ENCODE results near the gene SNX21.
"Not testable (repeated sequence)": the region's sequence is repeated elsewhere in the genome, so short reads cannot be mapped to it uniquely, and the experiment has no call there.

Gene SNX21

GRCh38 chr20:45823949-45824835, 9.4 kb upstream of the SNX21 start:
- DNase-seq = peak; percentile 56

GRCh38 chr20:45826381-45827019, 7.1 kb upstream of the SNX21 start:
- no peak for DNase-seq

GRCh38 chr20:45827030-45827652, 6.5 kb upstream of the SNX21 start, which contains the start of gene TNNC2:
Gene TNNC2, minus strand, starts transcription at chr20:45827312. Its CDS starts 64 bp downstream, at chr20:45827248.
- DNase-seq = no peak

GRCh38 chr20:45827712-45828111, 5.9 kb upstream of the SNX21 start:
- no peak for DNase-seq

GRCh38 chr20:45828589-45828988, 5.0 kb upstream of the SNX21 start:
- no peak for DNase-seq

- not testable (repeated sequence) for DNase-seq
Measured at GRCh38 chr20:45829673-45830106, 3.9 kb upstream of the SNX21 start.

GRCh38 chr20:45832619-45833018, 980 bp upstream of the SNX21 start:
- no peak for DNase-seq

GRCh38 chr20:45833883-45834796, 541 bp downstream of the SNX21 start:
- peak; percentile 51 for DNase-seq

GRCh38 chr20:45834797-45835161, 1.2 kb downstream of the SNX21 start:
- no peak for DNase-seq

GRCh38 chr20:45835329-45835765, 1.7 kb downstream of the SNX21 start:
- DNase-seq = no peak

- DNase-seq = no peak
Measured at GRCh38 chr20:45835825-45836224, 2.2 kb downstream of the SNX21 start.

- DNase-seq = no peak
Measured at GRCh38 chr20:45836841-45837240, 3.2 kb downstream of the SNX21 start.

GRCh38 chr20:45840700-45841198, 7.2 kb downstream of the SNX21 start:
- no peak for DNase-seq

GRCh38 chr20:45841407-45842129, 8.0 kb downstream of the SNX21 start:
- DNase-seq = no peak

GRCh38 chr20:45842169-45842812, 8.7 kb downstream of the SNX21 start:
- no peak for DNase-seq

- no peak for DNase-seq
Measured at GRCh38 chr20:45843506-45843905, 9.9 kb downstream of the SNX21 start.

GRCh38 chr20:45845452-45845851, 11.9 kb downstream of the SNX21 start:
- no peak for DNase-seq

- no peak for DNase-seq
Measured at GRCh38 chr20:45848421-45848820, 14.8 kb downstream of the SNX21 start.

GRCh38 chr20:45848969-45849582, 15.5 kb downstream of the SNX21 start:
- no peak for DNase-seq

- no peak for DNase-seq
Measured at GRCh38 chr20:45850238-45850637, 16.6 kb downstream of the SNX21 start.

- no peak for DNase-seq
Measured at GRCh38 chr20:45850926-45851325, 17.3 kb downstream of the SNX21 start.

All from activated naive CD4-positive, alpha-beta T cell treated with anti-CD3 and anti-CD28 coated beads, Interleukin-2, amount 50 U/mL, for 16 hours (primary cell).